ENCODE results near the gene ENOX1. TPM values are rescaled to one million over a fixed set of nuclear protein-coding genes. Genes with fewer than 3 reads are reported as not detected.

ENOX1 gene
- total RNA-seq, 1 experiment from 2014 or later, result 1.8 TPM

- POLR2A ChIA-PET, result no interaction called here
- Mint-ChIP-seq H3K36me3 (ENCODE audit: insufficient read depth, unreplicated experiment) (no peaks in the 10 kb centered on the region), H3K4me1 (ENCODE audit: insufficient read depth, unreplicated experiment) (no peaks in the 10 kb centered on the region), H3K4me3 (ENCODE audit: unreplicated experiment) (no peak overlapping the region), H3K9me3 (ENCODE audit: unreplicated experiment) (no peaks in the 10 kb centered on the region), H3K27ac (ENCODE audit: low read depth, unreplicated experiment) (no peak overlapping the region), H3K27me3 (ENCODE audit: insufficient read depth, unreplicated experiment) (no peaks in the 10 kb centered on the region)
- no peak for DNase-seq (ENCODE audit: unreplicated experiment)
- CTCF ChIA-PET, result no interaction called here
- no peak for TF ChIP-seq CTCF (IDR thresholded peaks at IDR 0.05; ENCODE audit: unreplicated experiment)
- intact Hi-C loops (cut with micrococcal nuclease), result no loop called here
- no TSS peak for BruUV-seq (replicated peaks)
These were observed 271.2 kb downstream of the ENOX1 start for GRCh38 chr13:43515531-43515930.

- TF ChIP-seq CTCF (IDR thresholded peaks at IDR 0.05; ENCODE audit: unreplicated experiment), result no peak
- intact Hi-C loops (cut with micrococcal nuclease), result no loop called here
- Mint-ChIP-seq H3K36me3 (ENCODE audit: insufficient read depth, unreplicated experiment) (no peaks in the 10 kb centered on the region), H3K4me3 (ENCODE audit: unreplicated experiment) (no peak overlapping the region), H3K27me3 (ENCODE audit: insufficient read depth, unreplicated experiment) (no peaks in the 10 kb centered on the region), H3K9me3 (ENCODE audit: unreplicated experiment) (no peaks in the 10 kb centered on the region), H3K27ac (ENCODE audit: low read depth, unreplicated experiment) (no peak overlapping the region), H3K4me1 (ENCODE audit: insufficient read depth, unreplicated experiment) (no peaks in the 10 kb centered on the region)
- DNase-seq (ENCODE audit: unreplicated experiment), result no peak
- BruUV-seq (replicated peaks), result no TSS peak
- CTCF ChIA-PET, result no interaction called here
- POLR2A ChIA-PET, result interaction anchor here (0.7 to 1.3 kb wide), 2 partner anchors 13 to 280 kb away, joined by 3 to 6 read pairs; no protein-coding TSS in a partner anchor
These were observed 272.5 kb downstream of the ENOX1 start for GRCh38 chr13:43514311-43514710.

- H3K27me3 Mint-ChIP-seq (ENCODE audit: insufficient read depth, unreplicated experiment), result no peaks in the 10 kb centered on the region
- ChIA-PET POLR2A (interaction anchor here (0.6 kb wide), 1 partner anchor 18 kb away, joined by 3 read pairs; no protein-coding TSS in a partner anchor), CTCF (interaction anchor here (0.7 kb wide), 1 partner anchor 169 kb away, joined by 4 read pairs; no protein-coding TSS in a partner anchor)
- no TSS peak for BruUV-seq (replicated peaks)
- no peak overlapping the region for H3K4me3 Mint-ChIP-seq (ENCODE audit: unreplicated experiment)
- H3K4me1 Mint-ChIP-seq (ENCODE audit: insufficient read depth, unreplicated experiment), result no peaks in the 10 kb centered on the region
- intact Hi-C loops (cut with micrococcal nuclease), result no loop called here
- no peak overlapping the region for H3K27ac Mint-ChIP-seq (ENCODE audit: low read depth, unreplicated experiment)
- no peak for DNase-seq (ENCODE audit: unreplicated experiment)
- H3K9me3 Mint-ChIP-seq (ENCODE audit: unreplicated experiment), result no peaks in the 10 kb centered on the region
- TF ChIP-seq CTCF (IDR thresholded peaks at IDR 0.05; ENCODE audit: unreplicated experiment), result no peak
- H3K36me3 Mint-ChIP-seq (ENCODE audit: insufficient read depth, unreplicated experiment), result no peaks in the 10 kb centered on the region
These were observed 274.6 kb downstream of the ENOX1 start for GRCh38 chr13:43512221-43512620.

- Mint-ChIP-seq H3K9me3 (ENCODE audit: unreplicated experiment) (no peaks in the 10 kb centered on the region), H3K4me3 (ENCODE audit: unreplicated experiment) (no peak overlapping the region), H3K27ac (ENCODE audit: low read depth, unreplicated experiment) (no peak overlapping the region), H3K27me3 (ENCODE audit: insufficient read depth, unreplicated experiment) (no peaks in the 10 kb centered on the region), H3K36me3 (ENCODE audit: insufficient read depth, unreplicated experiment) (no peaks in the 10 kb centered on the region), H3K4me1 (ENCODE audit: insufficient read depth, unreplicated experiment) (no peaks in the 10 kb centered on the region)
- no peak for TF ChIP-seq CTCF (IDR thresholded peaks at IDR 0.05; ENCODE audit: unreplicated experiment)
- intact Hi-C loops (cut with micrococcal nuclease), result no loop called here
- DNase-seq (ENCODE audit: unreplicated experiment), result no peak
- ChIA-PET POLR2A (interaction anchor here (0.7 kb wide), 1 partner anchor 81 kb away, joined by 3 read pairs; no protein-coding TSS in a partner anchor), CTCF (interaction anchor here (0.6 to 0.9 kb wide), 2 partner anchors 45 to 830 kb away, joined by 3 to 4 read pairs; no protein-coding TSS in a partner anchor)
- no TSS peak for BruUV-seq (replicated peaks)
These were observed 275.5 kb downstream of the ENOX1 start for GRCh38 chr13:43510956-43511901.

All from MCF 10A (cell line).